Measurements from ENCODE around the gene CTNNAL1. TPM values are rescaled to one million over a fixed set of nuclear protein-coding genes. Genes with fewer than 3 reads are reported as not detected.
A peak's percentile ranks its signal among the peaks of the same experiment; 100 is the strongest.

The CTNNAL1 gene
- total RNA-seq, 1 donor from 2014 or later = 35.2 TPM

- intact Hi-C loops (cut with DNase I) = no loop called here
- peaks cover 42% of the 10 kb centered on the region for H3K4me1 ChIP-seq
- H3K4me3 ChIP-seq = no peak overlapping the region
- H3K27me3 ChIP-seq (ENCODE audit: low read depth) = no peaks in the 10 kb centered on the region
- peak overlapping the region; percentile 12 for H3K27ac ChIP-seq
- DNase-seq (no peak), ATAC-seq (no peak)
- H3K36me3 ChIP-seq = peaks cover 9% of the 10 kb centered on the region
- no peaks in the 10 kb centered on the region for H3K9me3 ChIP-seq
- TF ChIP-seq, protein P1, sequence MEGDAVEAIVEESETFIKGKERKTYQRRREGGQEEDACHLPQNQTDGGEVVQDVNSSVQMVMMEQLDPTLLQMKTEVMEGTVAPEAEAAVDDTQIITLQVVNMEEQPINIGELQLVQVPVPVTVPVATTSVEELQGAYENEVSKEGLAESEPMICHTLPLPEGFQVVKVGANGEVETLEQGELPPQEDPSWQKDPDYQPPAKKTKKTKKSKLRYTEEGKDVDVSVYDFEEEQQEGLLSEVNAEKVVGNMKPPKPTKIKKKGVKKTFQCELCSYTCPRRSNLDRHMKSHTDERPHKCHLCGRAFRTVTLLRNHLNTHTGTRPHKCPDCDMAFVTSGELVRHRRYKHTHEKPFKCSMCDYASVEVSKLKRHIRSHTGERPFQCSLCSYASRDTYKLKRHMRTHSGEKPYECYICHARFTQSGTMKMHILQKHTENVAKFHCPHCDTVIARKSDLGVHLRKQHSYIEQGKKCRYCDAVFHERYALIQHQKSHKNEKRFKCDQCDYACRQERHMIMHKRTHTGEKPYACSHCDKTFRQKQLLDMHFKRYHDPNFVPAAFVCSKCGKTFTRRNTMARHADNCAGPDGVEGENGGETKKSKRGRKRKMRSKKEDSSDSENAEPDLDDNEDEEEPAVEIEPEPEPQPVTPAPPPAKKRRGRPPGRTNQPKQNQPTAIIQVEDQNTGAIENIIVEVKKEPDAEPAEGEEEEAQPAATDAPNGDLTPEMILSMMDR (IDR thresholded peaks at IDR 0.05) = no peak
Measured at GRCh38 chr9:109017493-109017892, 4.2 kb upstream of the CTNNAL1 start.

- no peak for ATAC-seq
- Histone ChIP-seq H3K4me3 (no peak overlapping the region), H3K9me3 (no peaks in the 10 kb centered on the region), H3K36me3 (peaks cover 9% of the 10 kb centered on the region), H3K27me3 (ENCODE audit: low read depth) (no peaks in the 10 kb centered on the region), H3K27ac (peak overlapping the region; percentile 12), H3K4me1 (peaks cover 46% of the 10 kb centered on the region)
- TF ChIP-seq, protein P1 (IDR thresholded peaks at IDR 0.05) = no peak
- no peak for DNase-seq
- intact Hi-C loops (cut with DNase I) = no loop called here
Measured at GRCh38 chr9:109017061-109017460, 3.8 kb upstream of the CTNNAL1 start.

GRCh38 chr9:109016132-109016531 lies 2.8 kb upstream of the CTNNAL1 start:
- no peaks in the 10 kb centered on the region for H3K27me3 ChIP-seq (ENCODE audit: low read depth)
- TF ChIP-seq, protein P1 (IDR thresholded peaks at IDR 0.05) = no peak
- H3K9me3 ChIP-seq = no peaks in the 10 kb centered on the region
- intact Hi-C loops (cut with DNase I) = no loop called here
- no peak for ATAC-seq
- H3K36me3 ChIP-seq = peaks cover 9% of the 10 kb centered on the region
- DNase-seq = no peak
- H3K27ac ChIP-seq = no peak overlapping the region
- H3K4me3 ChIP-seq = no peak overlapping the region
- H3K4me1 ChIP-seq = peaks cover 54% of the 10 kb centered on the region

DNA sequence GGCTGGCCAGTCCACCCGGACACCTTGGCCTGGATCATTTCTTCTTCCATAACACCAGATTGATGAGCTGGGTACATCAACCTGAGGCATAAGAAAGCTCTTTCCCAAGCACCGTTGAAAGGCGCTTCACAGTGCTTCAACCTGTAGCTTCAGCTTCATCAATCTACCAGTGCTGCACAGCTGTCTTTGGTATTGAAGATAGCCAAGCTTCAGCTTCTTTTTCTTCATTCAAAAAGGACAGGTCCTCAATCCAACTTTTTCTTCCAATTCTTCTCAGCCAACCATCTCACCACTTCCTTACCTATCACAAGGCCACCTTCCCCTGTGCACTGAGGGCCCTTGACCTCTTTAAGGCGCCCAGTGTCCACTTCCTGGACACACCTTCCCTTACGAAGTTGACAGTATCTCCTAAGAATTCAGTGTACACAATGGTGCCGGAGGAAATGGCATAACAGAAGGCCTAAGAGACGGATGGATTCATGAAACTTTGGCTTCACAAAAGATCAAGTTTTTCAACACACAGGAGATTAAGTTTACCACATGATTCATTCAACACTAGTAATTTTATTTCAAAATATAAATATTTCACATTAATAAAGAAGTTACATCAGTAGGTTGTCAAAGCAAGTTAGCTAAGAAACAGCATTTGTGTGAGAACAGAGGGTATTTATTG lies 1.4 kb upstream of the CTNNAL1 start:
- TF ChIP-seq, protein P1 (IDR thresholded peaks at IDR 0.05) = no peak
- DNase-seq (no peak), ATAC-seq (no peak)
- peaks cover 58% of the 10 kb centered on the region for H3K4me1 ChIP-seq
- H3K9me3 ChIP-seq = no peaks in the 10 kb centered on the region
- peaks cover 4% of the 10 kb centered on the region for H3K36me3 ChIP-seq
- intact Hi-C loops (cut with DNase I) = no loop called here
- H3K27ac ChIP-seq = peak overlapping the region; percentile 87
- H3K27me3 ChIP-seq (ENCODE audit: low read depth) = no peaks in the 10 kb centered on the region
- no peak overlapping the region for H3K4me3 ChIP-seq

DNA sequence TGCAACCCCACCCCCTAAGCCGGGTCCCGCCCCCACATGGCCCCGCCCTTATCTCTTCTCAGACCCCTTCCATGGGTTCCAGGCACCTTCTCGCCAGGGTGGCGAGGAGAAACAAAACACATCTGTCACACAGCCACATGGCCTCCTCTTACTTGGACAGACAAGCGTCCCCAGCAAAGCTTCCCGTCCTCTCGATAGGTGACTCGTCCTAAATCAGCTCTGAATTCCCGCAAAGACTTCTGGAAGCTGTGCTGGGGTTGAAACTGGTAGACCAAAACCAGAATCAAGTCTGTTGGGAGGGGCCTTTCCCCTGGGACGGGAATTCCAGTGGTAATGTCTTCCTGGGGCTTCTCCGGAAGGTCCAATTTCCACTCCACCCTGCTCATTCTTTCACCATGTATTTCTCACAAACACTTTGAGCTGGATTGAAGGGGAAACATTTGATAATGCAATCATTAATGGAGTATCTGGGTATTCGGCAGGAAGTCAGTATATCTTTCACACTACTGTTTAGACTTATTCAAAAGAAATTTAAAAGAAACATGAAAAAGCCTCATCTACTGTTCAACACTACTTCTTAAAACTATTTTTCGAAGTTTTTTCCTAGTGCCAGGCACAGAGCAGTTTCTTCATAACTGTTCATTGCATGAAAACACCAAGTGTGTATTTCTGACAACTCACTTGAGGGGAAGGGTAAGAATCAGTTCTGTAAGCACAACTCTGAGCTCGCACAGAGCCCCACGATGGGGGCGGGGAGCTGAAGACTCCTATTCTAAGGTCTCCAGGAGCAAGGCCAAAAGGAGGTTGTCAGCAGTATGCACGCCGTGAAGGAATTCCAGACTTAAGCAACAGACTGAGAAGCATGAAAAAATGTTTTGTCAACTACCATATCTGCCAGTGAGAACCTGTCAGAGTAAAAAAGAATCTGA lies 644 bp upstream of the CTNNAL1 start:
- Histone ChIP-seq H3K4me3 (peak overlapping the region; percentile 87), H3K9me3 (no peaks in the 10 kb centered on the region), H3K36me3 (no peaks in the 10 kb centered on the region), H3K4me1 (peaks cover 58% of the 10 kb centered on the region), H3K27ac (peak overlapping the region; percentile 87), H3K27me3 (ENCODE audit: low read depth) (no peaks in the 10 kb centered on the region)
- ATAC-seq (peak; percentile 4 to 22), DNase-seq (no peak)
- intact Hi-C loops (cut with DNase I) = no loop called here
- TF ChIP-seq, protein P1 (IDR thresholded peaks at IDR 0.05) = no peak

All from lower lobe of right lung (tissue), 2 donors.